ENCODE measurements around the gene SVIL. TPM values are rescaled to one million over a fixed set of nuclear protein-coding genes. Genes with fewer than 3 reads are reported as not detected.

SVIL gene
- polyA plus RNA-seq, 1 donor from 2014 or later: 7.3 TPM

DNA sequence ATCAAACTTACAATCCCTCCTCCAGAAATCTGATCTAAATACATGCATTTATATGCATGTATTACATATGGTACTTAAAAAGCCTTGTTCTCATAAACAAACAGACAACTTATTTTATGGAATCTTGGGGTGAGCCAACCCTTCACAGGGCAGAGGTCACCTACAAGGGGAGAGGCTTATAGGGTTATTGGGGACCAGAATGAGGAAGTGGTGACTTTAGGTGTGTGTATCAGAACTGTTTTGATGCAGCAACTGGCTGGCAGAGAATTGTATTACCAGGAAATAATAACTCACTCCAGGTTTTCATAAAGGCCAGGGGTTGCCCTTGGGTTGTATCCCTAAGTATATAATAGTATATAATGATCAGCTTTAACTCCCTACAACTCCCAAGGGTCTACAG is 91.1 kb downstream of the SVIL start:
- H3K27ac ChIP-seq (ENCODE audit: low read length): no peak overlapping the region
- H3F3A ChIP-seq (ENCODE audit: insufficient read depth, low read length, poor library complexity, severe bottlenecking): no peaks in the 10 kb centered on the region
- no peak overlapping the region for H2AFZ ChIP-seq (ENCODE audit: low read depth, low read length)
- peaks cover 4% of the 10 kb centered on the region for H3K79me2 ChIP-seq (replicated peaks; ENCODE audit: insufficient read depth, low read length)
- TF ChIP-seq, protein P1, sequence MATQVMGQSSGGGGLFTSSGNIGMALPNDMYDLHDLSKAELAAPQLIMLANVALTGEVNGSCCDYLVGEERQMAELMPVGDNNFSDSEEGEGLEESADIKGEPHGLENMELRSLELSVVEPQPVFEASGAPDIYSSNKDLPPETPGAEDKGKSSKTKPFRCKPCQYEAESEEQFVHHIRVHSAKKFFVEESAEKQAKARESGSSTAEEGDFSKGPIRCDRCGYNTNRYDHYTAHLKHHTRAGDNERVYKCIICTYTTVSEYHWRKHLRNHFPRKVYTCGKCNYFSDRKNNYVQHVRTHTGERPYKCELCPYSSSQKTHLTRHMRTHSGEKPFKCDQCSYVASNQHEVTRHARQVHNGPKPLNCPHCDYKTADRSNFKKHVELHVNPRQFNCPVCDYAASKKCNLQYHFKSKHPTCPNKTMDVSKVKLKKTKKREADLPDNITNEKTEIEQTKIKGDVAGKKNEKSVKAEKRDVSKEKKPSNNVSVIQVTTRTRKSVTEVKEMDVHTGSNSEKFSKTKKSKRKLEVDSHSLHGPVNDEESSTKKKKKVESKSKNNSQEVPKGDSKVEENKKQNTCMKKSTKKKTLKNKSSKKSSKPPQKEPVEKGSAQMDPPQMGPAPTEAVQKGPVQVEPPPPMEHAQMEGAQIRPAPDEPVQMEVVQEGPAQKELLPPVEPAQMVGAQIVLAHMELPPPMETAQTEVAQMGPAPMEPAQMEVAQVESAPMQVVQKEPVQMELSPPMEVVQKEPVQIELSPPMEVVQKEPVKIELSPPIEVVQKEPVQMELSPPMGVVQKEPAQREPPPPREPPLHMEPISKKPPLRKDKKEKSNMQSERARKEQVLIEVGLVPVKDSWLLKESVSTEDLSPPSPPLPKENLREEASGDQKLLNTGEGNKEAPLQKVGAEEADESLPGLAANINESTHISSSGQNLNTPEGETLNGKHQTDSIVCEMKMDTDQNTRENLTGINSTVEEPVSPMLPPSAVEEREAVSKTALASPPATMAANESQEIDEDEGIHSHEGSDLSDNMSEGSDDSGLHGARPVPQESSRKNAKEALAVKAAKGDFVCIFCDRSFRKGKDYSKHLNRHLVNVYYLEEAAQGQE (IDR thresholded peaks at IDR 0.05; ENCODE audit: borderline replicate concordance): no peak
- H3K9ac ChIP-seq (ENCODE audit: low read length): no peak overlapping the region
- no peaks in the 10 kb centered on the region for H4K20me1 ChIP-seq (ENCODE audit: insufficient read depth)
- no peak overlapping the region for H3K4me2 ChIP-seq (ENCODE audit: low read length)
- H3K27me3 ChIP-seq (ENCODE audit: insufficient read depth, low read depth, low read length): no peaks in the 10 kb centered on the region
- H3K36me3 ChIP-seq (ENCODE audit: insufficient read depth, low read length): no peaks in the 10 kb centered on the region
- no peaks in the 10 kb centered on the region for H3K9me3 ChIP-seq (ENCODE audit: low read length)
- no peak overlapping the region for H3K4me3 ChIP-seq (ENCODE audit: low read length)
- no peaks in the 10 kb centered on the region for H3K9me2 ChIP-seq (ENCODE audit: insufficient read depth, low read length)

DNA sequence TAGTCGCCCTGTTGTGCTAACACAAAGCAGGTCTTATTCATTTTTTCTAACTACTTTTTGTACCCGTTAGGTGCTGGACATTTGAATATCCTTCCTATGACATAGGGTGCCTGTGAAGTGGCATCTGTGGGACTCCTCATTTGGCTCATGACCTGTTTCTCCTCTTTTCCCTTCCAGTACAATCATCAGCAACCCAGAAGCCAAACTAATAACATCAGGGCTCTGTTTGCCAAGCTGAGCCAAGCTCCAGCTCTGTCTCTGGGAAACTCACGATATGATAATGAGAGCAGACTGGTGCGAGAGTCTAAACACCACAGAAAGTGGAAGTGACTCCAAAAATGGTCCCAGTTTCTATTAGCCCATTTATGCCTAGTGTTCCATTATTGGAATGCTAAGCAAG is 92.0 kb downstream of the SVIL start:
- H3K9ac ChIP-seq (ENCODE audit: low read length): no peak overlapping the region
- H3K4me2 ChIP-seq (ENCODE audit: low read length): no peak overlapping the region
- no peaks in the 10 kb centered on the region for H3K27me3 ChIP-seq (ENCODE audit: insufficient read depth, low read depth, low read length)
- H4K20me1 ChIP-seq (ENCODE audit: insufficient read depth): no peaks in the 10 kb centered on the region
- H3F3A ChIP-seq (ENCODE audit: insufficient read depth, low read length, poor library complexity, severe bottlenecking): no peaks in the 10 kb centered on the region
- H3K36me3 ChIP-seq (ENCODE audit: insufficient read depth, low read length): no peaks in the 10 kb centered on the region
- no peaks in the 10 kb centered on the region for H3K9me2 ChIP-seq (ENCODE audit: insufficient read depth, low read length)
- no peak for TF ChIP-seq EZH2 (IDR thresholded peaks at IDR 0.05; ENCODE audit: borderline replicate concordance, insufficient read depth, low read length, poor library complexity, severe bottlenecking)
- no peak for TF ChIP-seq SMC3 (conservative IDR thresholded peaks at IDR 0.05; ENCODE audit: poor library complexity)
- no peak for TF ChIP-seq RAD21 (conservative IDR thresholded peaks at IDR 0.05)
- no peak for TF ChIP-seq EP300 (conservative IDR thresholded peaks at IDR 0.05; ENCODE audit: poor library complexity, severe bottlenecking)
- no peak overlapping the region for H2AFZ ChIP-seq (ENCODE audit: low read depth, low read length)
- peaks cover 4% of the 10 kb centered on the region for H3K79me2 ChIP-seq (replicated peaks; ENCODE audit: insufficient read depth, low read length)
- no peak overlapping the region for H3K4me3 ChIP-seq (ENCODE audit: low read length)
- H3K27ac ChIP-seq (ENCODE audit: low read length): no peak overlapping the region
- H3K9me3 ChIP-seq (ENCODE audit: low read length): no peaks in the 10 kb centered on the region

DNA sequence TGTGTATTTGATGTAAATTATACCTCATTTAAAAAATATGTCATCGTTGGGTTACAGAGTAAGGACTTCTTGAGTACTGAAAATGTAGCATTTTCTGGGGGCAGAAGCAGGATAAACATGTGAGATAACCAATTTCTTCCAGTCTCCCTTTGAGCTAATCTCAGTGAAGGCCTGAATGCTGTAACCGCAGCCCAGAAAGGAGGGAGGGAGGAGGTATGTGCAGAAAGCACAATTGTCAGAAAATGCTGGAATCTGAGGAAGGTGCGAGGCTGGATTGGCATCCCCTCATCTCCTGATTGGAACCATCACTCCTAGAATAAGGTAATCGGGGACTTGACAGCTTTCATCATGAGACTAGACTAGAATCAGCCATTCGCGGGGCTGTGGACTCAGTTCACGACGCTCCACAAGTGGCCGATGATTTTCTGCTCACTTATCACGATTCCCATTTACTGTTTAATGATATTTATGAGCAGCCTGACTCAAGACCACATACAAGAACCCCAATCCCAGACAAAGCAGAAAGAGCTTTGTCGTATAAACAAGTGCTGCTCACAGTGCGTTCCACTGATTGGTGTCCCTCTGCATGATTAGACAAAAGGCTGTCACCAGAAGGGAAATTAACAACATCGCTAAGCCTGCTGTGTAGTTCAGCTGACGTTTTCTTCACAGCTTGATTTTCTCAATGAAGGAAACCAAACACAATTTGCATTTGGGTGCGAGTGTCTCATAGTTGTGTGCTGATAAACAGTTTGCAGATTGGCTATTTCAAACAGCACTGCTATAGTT is 93.2 kb downstream of the SVIL start:
- TF ChIP-seq, protein P2, sequence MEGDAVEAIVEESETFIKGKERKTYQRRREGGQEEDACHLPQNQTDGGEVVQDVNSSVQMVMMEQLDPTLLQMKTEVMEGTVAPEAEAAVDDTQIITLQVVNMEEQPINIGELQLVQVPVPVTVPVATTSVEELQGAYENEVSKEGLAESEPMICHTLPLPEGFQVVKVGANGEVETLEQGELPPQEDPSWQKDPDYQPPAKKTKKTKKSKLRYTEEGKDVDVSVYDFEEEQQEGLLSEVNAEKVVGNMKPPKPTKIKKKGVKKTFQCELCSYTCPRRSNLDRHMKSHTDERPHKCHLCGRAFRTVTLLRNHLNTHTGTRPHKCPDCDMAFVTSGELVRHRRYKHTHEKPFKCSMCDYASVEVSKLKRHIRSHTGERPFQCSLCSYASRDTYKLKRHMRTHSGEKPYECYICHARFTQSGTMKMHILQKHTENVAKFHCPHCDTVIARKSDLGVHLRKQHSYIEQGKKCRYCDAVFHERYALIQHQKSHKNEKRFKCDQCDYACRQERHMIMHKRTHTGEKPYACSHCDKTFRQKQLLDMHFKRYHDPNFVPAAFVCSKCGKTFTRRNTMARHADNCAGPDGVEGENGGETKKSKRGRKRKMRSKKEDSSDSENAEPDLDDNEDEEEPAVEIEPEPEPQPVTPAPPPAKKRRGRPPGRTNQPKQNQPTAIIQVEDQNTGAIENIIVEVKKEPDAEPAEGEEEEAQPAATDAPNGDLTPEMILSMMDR (IDR thresholded peaks at IDR 0.05; ENCODE audit: poor library complexity, severe bottlenecking): no peak
- no peak for TF ChIP-seq RAD21 (conservative IDR thresholded peaks at IDR 0.05)
- no peak for TF ChIP-seq MXI1 (conservative IDR thresholded peaks at IDR 0.05; ENCODE audit: poor library complexity, severe bottlenecking)
- TF ChIP-seq, protein P1 (IDR thresholded peaks at IDR 0.05; ENCODE audit: borderline replicate concordance): peak; percentile 49
- no peak for TF ChIP-seq TAF1 (IDR thresholded peaks at IDR 0.05; ENCODE audit: low read depth)
- TF ChIP-seq EZH2 (IDR thresholded peaks at IDR 0.05; ENCODE audit: borderline replicate concordance, insufficient read depth, low read length, poor library complexity, severe bottlenecking): no peak
- TF ChIP-seq EP300 (conservative IDR thresholded peaks at IDR 0.05; ENCODE audit: poor library complexity, severe bottlenecking): peak; percentile 39
- TF ChIP-seq SMC3 (conservative IDR thresholded peaks at IDR 0.05; ENCODE audit: poor library complexity): no peak
- TF ChIP-seq POLR2AphosphoS5 (IDR thresholded peaks at IDR 0.05): peak; percentile 32
- Histone ChIP-seq H3K79me2 (replicated peaks; ENCODE audit: insufficient read depth, low read length) (peaks cover 3% of the 10 kb centered on the region), H3F3A (ENCODE audit: insufficient read depth, low read length, poor library complexity, severe bottlenecking) (no peaks in the 10 kb centered on the region), H3K27me3 (ENCODE audit: insufficient read depth, low read depth, low read length) (no peaks in the 10 kb centered on the region), H3K9me2 (ENCODE audit: insufficient read depth, low read length) (no peaks in the 10 kb centered on the region), H3K4me2 (ENCODE audit: low read length) (peak overlapping the region; percentile 52), H3K27ac (ENCODE audit: low read length) (peak overlapping the region; percentile 26), H2AFZ (ENCODE audit: low read depth, low read length) (peak overlapping the region; percentile 7), H4K20me1 (ENCODE audit: insufficient read depth) (no peaks in the 10 kb centered on the region), H3K9me3 (ENCODE audit: low read length) (no peaks in the 10 kb centered on the region), H3K4me3 (ENCODE audit: low read length) (peak overlapping the region; percentile 55), H3K36me3 (ENCODE audit: insufficient read depth, low read length) (no peaks in the 10 kb centered on the region), H3K9ac (ENCODE audit: low read length) (peak overlapping the region; percentile 38)
